Esophagus muscularis mucosa (tissue), 3 donors: ENCODE measurements around the gene RNF126.

Source experiments
- CTCF ChIP-seq, 3 experiments: fragments of 200-600 bp in 2 of 3; fragments of 450-650 bp in 1 of 3; sonication (generic) in 2 of 3; IDR thresholded peaks; one replicate each; pipeline ENCODE4 v1.5.1; 2017 to 2019; ENCODE audit warnings: antibody characterized with exemption in 3 of 3, mild to moderate bottlenecking in 2 of 3, moderate library complexity in 1 of 3
- POLR2A ChIP-seq: fragments of 450-650 bp; IDR thresholded peaks from one replicate; pipeline ENCODE4 v1.6.1; 2017; ENCODE audit warnings: antibody characterized with exemption, moderate library complexity, mild to moderate bottlenecking, low read depth

GRCh38 chr19:618247-618619 lies 44.8 kb downstream of the RNF126 start:
- TF ChIP-seq POLR2A (no peak), CTCF (IDR thresholded peaks at IDR 0.05) (no peak)
